GM18909 (cell line): ENCODE data around the gene COPA.
"Not testable (repeated sequence)": the region's sequence is repeated elsewhere in the genome, so short reads cannot be mapped to it uniquely, and the experiment has no call there.

Source experiments
- ATAC-seq: cut with Tn5 transposase; IDR thresholded peaks from one replicate; pipeline ENCODE4 v1.9.1; 2021; ENCODE audit warnings: mild to moderate bottlenecking; ENCODE audit not compliant: unreplicated experiment, poor library complexity

Gene COPA

GRCh38 chr1:160338580-160338979 is 4.5 kb downstream of the COPA start:
- no peak for ATAC-seq

- no peak for ATAC-seq
These were observed 10.5 kb downstream of the COPA start for GRCh38 chr1:160332516-160332915.

DNA sequence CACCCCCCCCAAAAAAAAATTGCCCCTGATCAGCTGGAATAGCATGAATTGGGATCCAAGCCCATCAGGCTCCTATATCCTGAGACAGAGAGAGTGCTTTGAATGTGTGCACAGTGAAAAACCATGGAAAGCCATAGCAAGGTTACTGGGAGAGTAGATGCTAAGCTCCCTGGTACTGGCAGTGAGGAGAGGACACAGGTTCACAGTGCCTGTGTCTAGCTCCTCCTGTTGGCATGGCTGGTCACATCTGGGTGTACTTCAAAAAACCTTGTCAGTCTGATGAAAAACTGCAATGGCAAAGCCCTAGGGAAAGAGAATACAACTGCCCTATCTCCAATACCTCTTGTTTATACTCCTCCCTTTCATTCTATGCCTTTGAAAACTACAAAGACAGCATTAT is 12.9 kb downstream of the COPA start:
- no peak for ATAC-seq

- no peak for ATAC-seq
These were observed 14.9 kb downstream of the COPA start for GRCh38 chr1:160328184-160328583.

GRCh38 chr1:160326418-160326817 is 16.6 kb downstream of the COPA start:
- no peak for ATAC-seq

DNA sequence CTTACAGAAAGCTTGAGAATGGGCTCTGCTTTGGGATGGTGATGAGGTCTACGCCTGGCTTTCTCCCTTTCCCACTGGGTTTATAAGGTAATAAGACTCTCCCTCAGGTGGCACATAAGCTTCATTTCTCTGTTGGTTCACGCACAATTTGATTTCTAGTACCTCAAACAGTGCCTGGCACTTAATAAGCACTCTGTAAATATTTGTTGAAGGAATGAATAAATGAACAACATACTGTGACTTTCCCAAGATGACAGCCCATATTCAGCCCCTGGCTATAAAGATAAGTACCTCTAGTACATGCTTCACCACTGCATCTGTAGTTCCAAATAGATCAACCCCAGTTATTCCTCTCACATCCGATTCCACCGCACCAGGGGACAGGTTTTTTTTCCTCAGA is 17.8 kb downstream of the COPA start:
- ATAC-seq, result no peak

GRCh38 chr1:160322831-160323230 is 20.2 kb downstream of the COPA start:
- ATAC-seq, result no peak

DNA sequence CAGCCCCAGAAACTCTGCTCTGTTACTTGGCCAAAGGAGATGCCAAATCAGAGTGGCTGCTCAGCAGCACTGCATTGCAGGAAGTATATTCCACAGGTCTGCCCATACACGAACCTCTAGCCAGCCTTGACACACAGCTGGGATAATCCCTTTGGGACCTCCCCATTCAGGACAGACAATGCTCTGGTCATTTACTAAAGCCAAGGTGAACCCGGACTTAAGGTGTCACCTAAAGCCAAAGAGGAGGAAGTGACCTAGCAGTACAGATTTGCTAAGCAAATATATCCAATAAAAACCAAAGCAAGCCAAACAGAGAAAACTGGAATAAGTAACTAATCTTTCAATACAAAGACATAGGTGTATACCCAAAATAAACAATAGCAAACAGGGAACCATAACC is 27.7 kb downstream of the COPA start:
- no peak for ATAC-seq

DNA sequence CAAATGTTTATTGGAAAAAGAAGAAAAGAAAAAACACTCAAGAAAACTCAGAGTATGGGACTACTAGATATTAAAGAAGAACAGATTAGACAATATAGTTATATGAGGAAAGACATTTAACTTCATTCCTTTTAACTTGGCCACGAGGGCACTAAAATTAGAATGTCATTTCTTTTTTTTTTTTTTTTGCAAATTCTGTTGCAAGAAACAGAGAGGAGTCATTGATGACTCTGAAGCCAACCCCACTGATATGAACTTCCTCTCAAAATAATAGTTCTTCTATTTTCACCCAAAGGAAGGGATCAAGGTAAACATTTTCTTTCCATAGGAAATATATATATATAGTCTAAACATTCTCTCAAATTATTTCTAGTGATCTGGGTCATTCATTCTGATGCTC is 33.5 kb downstream of the COPA start:
- ATAC-seq, result no peak

DNA sequence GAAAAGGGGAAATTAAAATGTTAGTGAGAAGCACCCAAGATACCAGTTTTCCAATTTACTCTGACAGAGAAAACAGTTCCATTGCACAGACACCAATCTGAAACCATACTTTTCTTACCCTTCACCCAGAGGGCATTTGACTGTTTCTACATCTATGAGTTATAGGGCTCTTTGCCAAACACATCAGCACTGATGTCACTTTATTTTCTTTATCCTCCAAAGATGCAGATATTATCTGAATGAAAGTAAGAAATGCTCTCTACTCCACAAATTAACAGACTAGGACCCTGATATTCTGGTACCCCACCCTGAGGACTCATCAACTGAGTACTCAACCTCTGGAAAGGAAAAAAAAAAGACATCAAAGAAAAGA is 33.9 kb downstream of the COPA start:
- no peak for ATAC-seq

DNA sequence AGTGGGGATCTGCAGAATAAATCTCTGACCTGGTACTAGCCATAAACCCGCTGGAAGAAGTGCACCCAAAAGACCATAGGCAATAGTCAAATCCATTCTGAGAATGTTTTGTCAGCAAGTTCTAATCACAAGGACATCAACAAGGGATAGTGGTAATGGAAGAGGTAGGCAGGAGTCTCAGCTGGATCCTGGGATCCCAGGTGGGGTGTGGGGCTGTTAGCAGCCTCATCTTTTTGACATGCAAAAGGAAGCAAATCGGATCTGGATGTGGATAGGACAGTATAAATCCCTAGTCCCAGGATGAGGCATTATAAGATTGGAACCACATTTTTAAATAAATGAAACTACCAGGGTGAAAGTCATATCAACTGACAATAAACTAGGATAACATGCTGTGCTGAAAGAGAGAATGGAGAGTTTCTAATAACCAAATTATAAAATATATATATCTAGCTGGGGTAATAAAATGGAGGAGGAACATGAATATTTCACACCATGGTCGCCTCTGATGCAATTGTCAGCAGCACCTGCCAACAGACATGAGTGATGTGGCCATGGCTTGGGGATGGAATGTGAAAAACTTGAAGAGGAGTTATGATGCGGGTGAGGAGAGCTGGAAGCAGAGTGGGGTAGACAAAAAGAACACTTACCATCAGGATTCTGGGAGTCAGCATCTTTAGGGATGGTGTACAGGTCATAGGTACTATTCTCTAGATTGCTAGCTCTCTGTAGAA is 34.4 kb downstream of the COPA start:
- no peak for ATAC-seq

GRCh38 chr1:160307118-160307791 is 35.8 kb downstream of the COPA start:
- no peak for ATAC-seq

DNA sequence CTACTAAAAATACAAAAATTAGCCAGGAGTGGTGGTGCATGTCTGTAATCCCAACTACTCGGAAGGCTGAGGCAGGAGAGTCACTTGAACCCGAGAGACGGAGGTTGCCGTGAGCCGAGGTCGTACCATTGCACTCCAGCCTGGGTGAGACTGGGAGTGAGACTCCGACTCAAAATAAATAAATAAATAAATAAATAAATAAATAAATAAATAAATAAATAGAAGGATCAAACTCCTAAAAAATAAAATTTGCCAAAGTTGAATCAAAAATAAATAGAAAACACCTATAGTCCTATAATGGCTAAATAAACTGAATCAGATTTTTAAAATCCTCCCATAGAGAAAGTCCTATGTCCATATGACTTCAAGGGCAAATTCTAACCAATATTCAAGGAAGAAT is 42.9 kb downstream of the COPA start:
- no peak for ATAC-seq

GRCh38 chr1:160296036-160296435 is 47.0 kb downstream of the COPA start:
- no peak for ATAC-seq

DNA sequence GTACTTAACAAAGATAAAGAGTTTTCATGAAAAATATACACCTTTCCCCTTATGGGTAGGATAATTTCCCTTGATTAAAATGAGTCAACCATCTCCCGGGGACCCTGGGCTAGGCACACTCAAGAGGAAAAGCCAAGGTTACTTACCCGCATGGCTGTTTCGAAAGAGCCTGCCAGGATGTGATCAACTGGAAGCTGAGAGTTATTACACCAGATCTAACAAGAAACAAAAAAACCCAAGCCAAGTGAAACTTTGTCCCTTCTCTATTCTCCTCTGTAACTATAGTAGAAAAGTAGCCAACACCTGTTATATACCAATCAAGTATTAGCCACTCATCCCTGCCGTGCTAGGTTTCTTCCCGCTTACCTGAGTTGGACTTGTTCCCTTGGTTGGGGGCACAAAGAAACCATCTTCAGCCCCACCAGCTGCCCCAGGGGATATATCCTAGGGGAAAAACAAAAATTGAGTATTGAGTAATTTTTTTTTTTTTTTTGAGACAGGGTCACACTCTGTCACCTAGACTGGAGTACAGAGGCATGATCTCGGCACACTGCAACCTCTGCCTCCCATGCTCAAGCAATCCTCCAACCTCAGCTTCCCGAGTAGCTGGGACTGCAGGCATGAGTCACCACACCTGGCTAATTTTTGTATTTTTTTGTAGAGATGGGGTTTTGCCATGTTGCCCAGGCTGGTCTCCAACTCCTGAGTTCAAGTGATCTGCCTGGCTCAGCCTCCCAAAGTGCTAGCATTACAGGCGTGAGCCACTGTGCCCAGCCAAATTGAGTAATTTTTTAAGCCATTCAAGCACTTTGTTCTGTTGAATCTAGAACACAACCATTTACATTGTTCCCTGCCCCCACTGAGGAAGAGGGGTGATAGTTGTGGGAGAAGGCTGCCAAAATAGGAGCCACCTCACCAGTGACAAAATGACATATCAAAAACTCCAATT is 49.8 kb downstream of the COPA start:
- no peak for ATAC-seq

DNA sequence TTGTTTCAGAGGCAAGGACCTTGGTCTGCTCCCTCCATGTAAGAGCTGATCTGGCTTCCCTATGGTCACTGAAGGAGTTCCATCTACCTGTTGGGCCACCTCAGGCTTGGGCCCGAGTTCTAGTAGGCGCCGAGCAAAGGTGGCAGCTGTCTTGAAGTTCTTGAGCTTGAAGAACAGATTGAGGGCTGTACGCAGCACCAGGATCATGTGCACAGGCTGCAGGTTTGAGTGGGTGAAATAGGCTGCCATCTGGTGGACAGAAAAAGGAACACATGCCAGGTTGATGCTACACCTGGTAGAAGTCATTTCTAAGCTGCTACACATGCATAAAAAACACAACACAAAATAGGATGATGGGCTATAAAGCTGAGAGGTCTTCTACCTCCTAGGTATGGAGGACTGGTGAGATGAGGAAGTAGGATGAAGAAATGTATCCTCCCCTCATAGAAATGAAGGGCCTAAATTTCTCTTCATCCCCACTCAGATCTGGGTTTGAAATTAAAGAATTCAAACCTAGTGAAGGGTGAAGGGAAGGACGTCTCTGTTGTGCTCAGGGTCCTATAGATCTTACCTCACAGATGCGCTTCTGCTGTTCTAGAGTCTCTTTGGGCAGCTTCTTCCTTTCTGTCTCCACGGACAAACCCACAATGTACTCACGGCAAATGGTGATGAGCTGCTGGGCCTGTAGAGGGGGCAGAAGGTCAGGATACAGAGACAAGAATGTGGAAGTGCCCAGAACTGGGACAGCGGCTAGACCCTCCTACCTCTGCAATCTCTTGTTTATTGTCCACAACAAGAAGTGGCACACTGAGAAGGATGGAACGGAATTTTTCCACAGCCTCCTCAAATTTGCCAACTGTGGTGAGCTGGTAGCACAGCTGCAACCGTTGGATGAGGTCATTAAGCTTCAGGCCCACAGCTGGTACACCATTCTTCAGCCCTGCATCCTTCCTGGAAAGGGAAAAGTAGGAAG is 51.5 kb downstream of the COPA start:
- peak; percentile 69 for ATAC-seq

GRCh38 chr1:160287769-160288168 is 55.3 kb downstream of the COPA start:
- ATAC-seq, result not testable (repeated sequence)

DNA sequence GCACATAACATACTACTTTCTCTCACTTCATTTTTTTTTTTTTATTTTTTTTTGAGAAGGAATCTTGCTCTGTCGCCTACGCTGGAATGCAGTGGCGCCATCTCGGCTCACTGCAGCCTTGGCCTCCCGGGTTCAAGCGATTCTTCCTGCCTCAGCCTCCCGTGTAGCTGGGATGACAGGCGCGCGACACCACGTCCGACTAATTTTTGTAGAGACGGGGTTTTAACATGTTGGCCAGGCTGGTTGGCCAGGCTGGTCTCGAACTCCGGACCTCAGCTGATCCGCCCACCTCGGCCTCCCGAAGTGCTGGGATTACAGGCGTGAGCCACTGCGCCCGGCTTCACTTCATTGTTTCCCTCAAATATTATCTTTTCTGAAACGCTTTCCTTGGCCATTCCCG is 57.5 kb downstream of the COPA start:
- no peak for ATAC-seq

DNA sequence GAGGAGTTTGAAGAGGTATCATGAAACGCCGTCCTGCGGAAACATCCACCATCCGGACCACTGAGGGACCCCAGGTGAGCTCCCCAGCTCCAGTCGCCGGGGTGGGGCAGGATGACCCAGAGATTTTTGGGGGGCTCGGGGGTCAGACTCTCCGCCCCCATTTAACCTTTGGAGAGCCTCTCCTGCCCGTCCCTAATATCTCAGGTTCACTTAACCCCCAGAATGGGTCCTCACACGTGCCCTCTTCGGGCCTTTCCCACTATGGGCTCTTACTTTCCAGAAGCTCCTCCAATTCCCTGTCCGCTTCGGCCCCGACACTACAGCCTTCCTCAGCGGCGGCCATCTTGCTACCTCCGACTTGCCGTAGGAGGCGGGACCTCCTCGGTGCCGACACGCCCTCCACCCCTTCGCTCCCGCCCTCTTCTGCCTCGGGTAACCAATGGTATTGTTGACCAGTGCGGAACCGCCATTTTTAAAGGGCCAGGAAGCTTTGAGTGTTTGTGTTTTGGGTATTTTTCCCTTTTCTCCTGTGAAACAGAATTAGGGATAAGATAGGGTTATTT is 58.2 kb downstream of the COPA start, which contains the start of gene PEX19:
PEX19 (minus strand) TSS at position 352 of the 563 bp plus-strand sequence; CDS start at position 343, 9 bp downstream.
- ATAC-seq, result peak; percentile 96
